SH-SY5Y (cell line): ENCODE results near the gene BMP2K.

Experiments used
- GATA2 ChIP-seq: IDR thresholded peaks from 2 replicates; pipeline ENCODE4 v1.6.1; 2011; ENCODE audit warnings: mild to moderate bottlenecking, low read depth, low read length
- GATA3 ChIP-seq: IDR thresholded peaks from 2 replicates; pipeline ENCODE4 v1.6.1; 2011; ENCODE audit warnings: low read depth, mild to moderate bottlenecking, low read length, moderate library complexity

- TF ChIP-seq GATA3 (no peak), GATA2 (no peak)
Measured at GRCh38 chr4:78945651-78946179, 169.6 kb downstream of the BMP2K start.
